Osteoblast (primary cell): ENCODE results near the gene DBX1. TPM values are rescaled to one million over a fixed set of nuclear protein-coding genes. Genes with fewer than 3 reads are reported as not detected.

ENCODE experiments used
- DNase-seq: peaks from one replicate; pipeline ENCODE4 v3.0.0; 2011; ENCODE audit warnings: low spot score, mixed read lengths; ENCODE audit not compliant: insufficient read length; ENCODE audit errors: missing footprints
- H2AFZ ChIP-seq: 2 replicates; pipeline ENCODE4 v1.6.0; 2011; ENCODE audit warnings: mild to moderate bottlenecking, low read length
- H3K27ac ChIP-seq: 2 replicates; pipeline ENCODE4 v1.5.1; 2011; ENCODE audit warnings: mild to moderate bottlenecking, low read depth, low read length, moderate library complexity
- H3K27me3 ChIP-seq: 2 replicates; pipeline ENCODE4 v1.6.0; 2012; ENCODE audit warnings: mild to moderate bottlenecking, control low read depth, inconsistent platforms, low read length, moderate library complexity; ENCODE audit not compliant: insufficient read depth
- H3K36me3 ChIP-seq: 2 replicates; pipeline ENCODE4 v1.5.1; 2011; ENCODE audit warnings: mild to moderate bottlenecking, low read length, control low read depth, moderate library complexity; ENCODE audit not compliant: insufficient read depth
- H3K4me1 ChIP-seq: 2 replicates; pipeline ENCODE4 v1.5.1; 2011; ENCODE audit warnings: mild to moderate bottlenecking, low read length, control low read depth, moderate library complexity; ENCODE audit not compliant: insufficient read depth
- H3K4me2 ChIP-seq: 2 replicates; pipeline ENCODE4 v1.6.0; 2011; ENCODE audit warnings: mild to moderate bottlenecking, low read length; ENCODE audit not compliant: insufficient read depth
- H3K4me3 ChIP-seq: fragments of 200-600 bp; sonication (generic); 3 replicates; pipeline ENCODE4 v1.5.1; 2012; ENCODE audit warnings: mild to moderate bottlenecking, low read length, inconsistent platforms; ENCODE audit not compliant: insufficient read depth
- H3K79me2 ChIP-seq: 2 replicates; pipeline ENCODE4 v1.6.0; 2012; ENCODE audit warnings: mild to moderate bottlenecking, low read length, control low read depth, inconsistent platforms; ENCODE audit not compliant: insufficient read depth
- H3K9me3 ChIP-seq: 2 replicates; pipeline ENCODE4 v1.5.1; 2011; ENCODE audit warnings: low read depth, low read length, control low read depth
- H4K20me1 ChIP-seq: 2 replicates; pipeline ENCODE4 v1.6.0; 2012; ENCODE audit warnings: mild to moderate bottlenecking, low read length, control low read depth; ENCODE audit not compliant: insufficient read depth
- total RNA-seq: library from RNA; depleted of rRNA; stranded (reverse); fragments of >200 nt; gene quantifications from 2 replicates; pipeline ENCODE4 v1.2.3, GENCODE V29; 2012
- TF ChIP-seq, protein P1 (sequence below): IDR thresholded peaks from 2 replicates; pipeline ENCODE4 v1.5.1; 2011; ENCODE audit warnings: mild to moderate bottlenecking, low read depth, low read length, moderate library complexity; ENCODE audit errors: extremely low read depth

The DBX1 gene
- total RNA-seq, 1 donor = not detected

DNA sequence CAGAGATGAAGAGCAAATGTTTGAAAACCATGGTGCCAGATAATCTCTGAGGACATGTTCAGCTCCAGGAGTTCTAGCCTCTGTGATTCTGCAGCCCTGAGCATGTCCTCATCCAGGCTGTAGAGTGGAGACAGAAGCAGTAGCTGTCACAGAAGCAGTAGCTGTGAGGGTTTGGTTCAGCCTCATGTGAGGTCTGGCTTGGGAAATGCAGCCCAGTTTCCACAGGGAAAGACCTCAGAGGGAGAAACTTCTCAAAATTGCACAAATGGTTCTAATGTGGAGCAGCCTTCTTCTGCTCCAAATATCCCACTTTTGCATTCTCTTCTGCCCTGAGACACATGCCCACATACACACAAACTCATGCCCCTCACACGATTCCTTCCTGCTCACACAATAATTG, 48.4 kb downstream of the DBX1 start:
- peaks cover 23% of the 10 kb centered on the region for H3K36me3 ChIP-seq
- TF ChIP-seq, protein P1, sequence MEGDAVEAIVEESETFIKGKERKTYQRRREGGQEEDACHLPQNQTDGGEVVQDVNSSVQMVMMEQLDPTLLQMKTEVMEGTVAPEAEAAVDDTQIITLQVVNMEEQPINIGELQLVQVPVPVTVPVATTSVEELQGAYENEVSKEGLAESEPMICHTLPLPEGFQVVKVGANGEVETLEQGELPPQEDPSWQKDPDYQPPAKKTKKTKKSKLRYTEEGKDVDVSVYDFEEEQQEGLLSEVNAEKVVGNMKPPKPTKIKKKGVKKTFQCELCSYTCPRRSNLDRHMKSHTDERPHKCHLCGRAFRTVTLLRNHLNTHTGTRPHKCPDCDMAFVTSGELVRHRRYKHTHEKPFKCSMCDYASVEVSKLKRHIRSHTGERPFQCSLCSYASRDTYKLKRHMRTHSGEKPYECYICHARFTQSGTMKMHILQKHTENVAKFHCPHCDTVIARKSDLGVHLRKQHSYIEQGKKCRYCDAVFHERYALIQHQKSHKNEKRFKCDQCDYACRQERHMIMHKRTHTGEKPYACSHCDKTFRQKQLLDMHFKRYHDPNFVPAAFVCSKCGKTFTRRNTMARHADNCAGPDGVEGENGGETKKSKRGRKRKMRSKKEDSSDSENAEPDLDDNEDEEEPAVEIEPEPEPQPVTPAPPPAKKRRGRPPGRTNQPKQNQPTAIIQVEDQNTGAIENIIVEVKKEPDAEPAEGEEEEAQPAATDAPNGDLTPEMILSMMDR = no peak
- DNase-seq = no peak
- H2AFZ ChIP-seq = no peak overlapping the region
- H3K79me2 ChIP-seq = no peaks in the 10 kb centered on the region
- H4K20me1 ChIP-seq = peaks cover 7% of the 10 kb centered on the region
- H3K9me3 ChIP-seq = no peaks in the 10 kb centered on the region
- peak overlapping the region; percentile 88 for H3K27ac ChIP-seq
- no peak overlapping the region for H3K4me3 ChIP-seq
- peaks cover 29% of the 10 kb centered on the region for H3K4me1 ChIP-seq
- H3K27me3 ChIP-seq = no peaks in the 10 kb centered on the region
- H3K4me2 ChIP-seq = peak overlapping the region; percentile 70

DNA sequence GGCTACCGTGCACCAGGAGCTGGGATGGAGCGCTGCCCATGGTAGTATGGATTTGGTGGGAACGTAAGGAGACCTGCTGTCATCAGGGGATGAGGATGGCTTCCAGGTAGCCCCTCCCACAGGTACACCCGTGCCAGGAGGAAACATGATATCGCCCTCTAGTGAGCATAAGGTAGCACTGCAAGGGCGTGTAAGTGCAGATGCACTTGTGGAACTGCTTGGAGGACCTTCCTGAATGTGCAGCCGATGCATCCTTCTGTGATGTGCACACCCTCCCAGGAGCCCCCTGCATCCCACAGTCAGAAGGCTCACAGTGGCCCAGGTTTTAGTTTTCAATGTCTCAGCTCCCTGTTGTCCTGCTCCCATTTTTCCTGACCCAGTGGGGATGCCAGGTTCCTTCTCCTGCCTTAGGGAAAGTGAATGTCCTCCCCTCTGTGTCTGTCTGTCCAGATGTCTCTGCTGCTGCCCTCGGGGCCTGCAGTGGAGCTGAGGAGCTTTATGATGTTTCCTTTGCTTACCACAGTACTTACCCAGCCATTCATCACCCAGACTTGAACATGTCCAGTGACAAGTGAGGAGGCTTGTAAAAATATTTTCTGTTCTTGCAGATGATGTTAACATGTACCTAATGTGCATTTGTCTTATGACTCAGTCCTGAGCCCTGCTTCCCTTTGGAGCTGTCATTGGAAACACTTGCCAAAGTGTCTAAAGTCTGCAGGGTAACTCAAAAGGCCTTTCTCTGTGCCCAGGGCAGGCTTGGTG, 49.2 kb downstream of the DBX1 start:
- peak overlapping the region; percentile 70 for H3K4me2 ChIP-seq
- H3K27me3 ChIP-seq = no peaks in the 10 kb centered on the region
- peaks cover 23% of the 10 kb centered on the region for H3K36me3 ChIP-seq
- H3K9me3 ChIP-seq = no peaks in the 10 kb centered on the region
- H3K4me1 ChIP-seq = peaks cover 29% of the 10 kb centered on the region
- H3K4me3 ChIP-seq = no peak overlapping the region
- DNase-seq = peak; percentile 69
- peaks cover 7% of the 10 kb centered on the region for H4K20me1 ChIP-seq
- no peaks in the 10 kb centered on the region for H3K79me2 ChIP-seq
- no peak overlapping the region for H2AFZ ChIP-seq
- TF ChIP-seq, protein P1 = peak; percentile 96
- peak overlapping the region; percentile 88 for H3K27ac ChIP-seq

DNA sequence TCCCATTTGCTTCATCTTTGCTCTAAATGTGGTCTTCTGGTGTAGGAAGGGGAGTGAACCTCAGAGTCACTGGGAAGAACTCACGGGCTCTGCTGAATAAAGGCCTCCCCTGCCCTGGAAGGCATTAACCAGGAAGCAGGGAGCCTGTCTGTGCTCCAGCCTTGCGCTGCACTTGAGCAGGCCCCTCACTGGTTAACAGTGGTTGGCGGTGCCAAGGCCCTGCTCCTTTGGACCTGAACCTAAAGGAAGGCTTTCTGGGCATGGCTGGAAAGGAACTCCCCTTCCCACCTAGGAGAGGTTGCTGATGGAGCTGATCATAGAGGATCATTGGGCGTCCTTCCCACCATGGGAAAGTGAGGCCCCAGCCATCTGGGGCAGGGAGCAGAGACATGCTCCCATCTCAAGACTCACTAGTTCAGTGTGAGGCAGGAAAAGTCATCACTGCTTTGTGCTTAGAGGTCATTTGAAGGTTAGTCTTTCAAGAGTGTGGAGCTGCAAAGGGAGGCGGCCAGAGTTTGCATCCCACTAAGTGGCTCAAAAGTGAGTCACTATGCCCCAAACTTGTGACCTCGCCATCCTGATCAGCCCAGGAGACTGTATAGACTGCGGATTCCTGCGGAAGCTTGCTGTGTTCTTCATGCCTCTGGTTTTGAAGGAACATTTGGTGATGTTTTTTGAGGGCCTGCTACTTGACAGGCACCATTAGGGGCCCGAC, 50.4 kb downstream of the DBX1 start:
- Histone ChIP-seq H3K4me2 (no peak overlapping the region), H3K27ac (no peak overlapping the region), H3K9me3 (no peaks in the 10 kb centered on the region), H2AFZ (no peak overlapping the region), H3K79me2 (no peaks in the 10 kb centered on the region), H3K27me3 (no peaks in the 10 kb centered on the region), H4K20me1 (peaks cover 7% of the 10 kb centered on the region), H3K4me1 (peaks cover 27% of the 10 kb centered on the region), H3K36me3 (peaks cover 28% of the 10 kb centered on the region), H3K4me3 (no peak overlapping the region)
- TF ChIP-seq, protein P1 = no peak
- no peak for DNase-seq

Other genes with a start within 250 kb of the DBX1 start
- 24.2 and 46.3 TPM in 2 replicates for gene HTATIP2, start 203.2 kb upstream of the DBX1 start, total RNA-seq
- 20.3 and 20.6 TPM in 2 replicates for gene PRMT3, start 227.2 kb upstream of the DBX1 start, total RNA-seq